HG02870 (cell line): ENCODE measurements around the gene MAPK6.
A peak's percentile ranks its signal among the peaks of the same experiment; 100 is the strongest.
"Not testable (repeated sequence)": the region's sequence is repeated elsewhere in the genome, so short reads cannot be mapped to it uniquely, and the experiment has no call there.

Source experiments
- ATAC-seq: cut with Tn5 transposase; IDR thresholded peaks from one replicate; pipeline ENCODE4 v1.9.1; 2021; ENCODE audit warnings: mild to moderate bottlenecking, moderate library complexity; ENCODE audit not compliant: unreplicated experiment

The MAPK6 gene

DNA sequence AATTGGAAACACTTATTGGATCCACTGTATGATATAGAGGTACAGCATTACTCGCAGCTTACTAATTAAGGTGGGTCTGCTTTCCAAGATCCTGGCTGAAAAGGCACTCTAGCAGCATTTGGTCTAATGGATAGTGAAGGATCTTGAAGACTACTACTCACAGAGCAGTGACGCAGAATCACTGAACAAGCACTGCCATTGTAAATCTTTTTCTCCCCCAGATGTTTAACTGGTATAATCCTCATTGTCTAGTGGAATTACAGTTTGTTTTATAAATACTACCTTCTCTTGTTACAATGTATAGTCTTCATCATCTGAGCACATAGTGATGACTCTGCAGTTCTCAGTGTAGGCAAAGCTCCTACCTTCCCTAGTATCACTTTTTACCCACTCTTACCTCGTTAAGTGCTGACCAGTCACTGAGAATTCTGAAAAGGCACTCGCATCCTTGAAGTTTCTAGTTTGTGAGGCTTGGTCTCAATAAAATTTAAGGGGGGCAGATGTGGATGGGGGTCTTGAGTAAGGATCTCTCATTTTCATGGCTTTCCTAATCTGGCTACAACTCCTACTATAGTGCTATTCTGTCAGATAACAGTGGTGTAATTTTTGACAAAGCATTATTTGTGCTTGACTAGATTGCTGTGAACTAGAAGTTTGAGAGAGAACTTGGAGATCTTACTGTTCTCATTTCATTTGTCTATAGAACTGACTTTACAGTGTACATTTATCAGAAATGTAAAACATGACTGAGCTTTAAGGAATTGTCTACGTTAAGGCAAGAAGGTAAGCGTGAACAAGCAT, 23.2 kb downstream of the MAPK6 start:
- ATAC-seq, result no peak

DNA sequence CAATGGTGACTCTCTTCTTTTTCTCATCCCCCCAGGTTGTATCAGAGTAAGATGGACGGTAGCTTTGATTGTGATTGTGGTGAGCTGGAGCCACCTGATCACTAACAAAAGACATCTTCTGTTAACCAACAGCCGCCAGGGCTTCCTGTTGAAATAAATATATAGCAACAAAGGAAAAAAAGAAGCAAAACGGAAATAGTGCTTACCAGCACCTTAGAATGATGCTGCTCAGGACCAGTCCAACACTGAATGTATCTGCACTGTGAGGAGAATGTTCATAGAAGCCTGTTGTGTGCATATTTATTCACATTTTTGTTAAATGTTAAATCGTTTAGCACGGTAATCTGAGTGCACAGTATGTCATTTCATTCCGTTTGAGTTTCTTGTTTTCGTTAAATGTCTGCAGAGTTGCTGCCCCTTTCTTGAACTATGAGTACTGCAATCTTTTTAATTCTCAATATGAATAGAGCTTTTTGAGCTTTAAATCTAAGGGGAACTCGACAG, 26.8 kb downstream of the MAPK6 start:
- ATAC-seq, result peak; percentile 37

DNA sequence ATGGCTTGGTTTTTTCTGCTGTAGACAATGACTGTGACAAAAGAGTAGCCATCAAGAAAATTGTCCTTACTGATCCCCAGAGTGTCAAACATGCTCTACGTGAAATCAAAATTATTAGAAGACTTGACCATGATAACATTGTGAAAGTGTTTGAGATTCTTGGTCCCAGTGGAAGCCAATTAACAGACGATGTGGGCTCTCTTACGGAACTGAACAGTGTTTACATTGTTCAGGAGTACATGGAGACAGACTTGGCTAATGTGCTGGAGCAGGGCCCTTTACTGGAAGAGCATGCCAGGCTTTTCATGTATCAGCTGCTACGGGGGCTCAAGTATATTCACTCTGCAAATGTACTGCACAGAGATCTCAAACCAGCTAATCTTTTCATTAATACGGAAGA, 27.5 kb downstream of the MAPK6 start:
- not testable (repeated sequence) for ATAC-seq

DNA sequence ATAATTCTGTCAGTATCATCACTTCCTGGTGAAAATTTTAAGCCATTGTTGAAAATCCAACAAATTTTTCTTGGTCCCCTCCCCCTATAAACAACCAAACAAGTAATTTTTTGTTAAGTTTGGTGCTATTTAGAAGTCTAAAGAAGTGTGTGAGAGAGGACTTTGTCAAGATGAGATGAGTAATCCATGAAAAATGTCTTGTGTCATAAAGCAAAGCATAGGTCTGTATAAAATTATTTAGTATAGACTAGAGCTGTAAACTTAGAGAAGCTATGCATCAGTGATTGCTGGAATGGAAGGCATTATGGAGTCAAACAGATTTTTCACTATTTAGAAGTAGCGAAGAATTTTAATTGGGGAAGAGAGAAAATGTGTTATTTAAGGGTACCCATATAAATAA, 31.4 kb downstream of the MAPK6 start:
- ATAC-seq, result no peak

DNA sequence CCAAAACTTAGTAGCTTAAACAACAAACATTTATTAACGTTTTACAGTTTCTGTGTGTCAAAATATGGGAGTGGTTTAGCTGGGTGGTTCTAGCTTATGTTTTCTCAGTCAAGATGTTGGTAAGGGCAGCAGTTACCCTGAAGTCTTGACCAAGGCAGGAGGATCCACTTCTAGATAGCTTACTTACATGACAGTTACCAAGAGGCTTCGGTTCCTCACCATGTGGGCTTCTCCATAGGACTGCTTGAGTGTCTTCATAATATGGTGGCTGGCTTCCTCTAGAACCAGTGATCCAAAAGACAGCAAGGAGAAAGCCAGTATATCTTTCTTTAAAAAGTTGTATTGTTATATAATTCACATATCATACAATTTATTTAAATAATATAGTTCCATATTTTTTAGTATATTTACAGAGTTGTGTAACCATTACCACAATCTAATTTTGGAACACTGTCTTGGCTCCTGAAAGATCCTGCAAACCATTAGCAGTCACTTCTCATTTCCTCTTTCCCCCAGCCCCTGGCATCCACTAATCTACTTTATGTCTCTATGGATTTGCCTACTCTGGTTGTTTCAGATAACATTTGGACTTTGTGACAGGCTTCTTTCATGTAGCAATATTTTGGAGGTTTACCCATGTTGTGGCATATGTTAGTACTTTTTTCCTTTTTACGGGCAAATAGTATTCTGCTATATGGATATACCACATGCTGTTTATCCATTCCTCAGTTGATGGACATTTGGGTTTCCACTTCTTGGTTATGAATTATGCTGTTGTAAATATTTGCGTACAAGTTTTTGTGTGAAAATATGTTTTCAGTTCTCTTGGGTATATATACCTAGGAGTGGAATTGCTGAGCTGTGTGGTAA, 33.3 kb downstream of the MAPK6 start:
- ATAC-seq, result no peak

DNA sequence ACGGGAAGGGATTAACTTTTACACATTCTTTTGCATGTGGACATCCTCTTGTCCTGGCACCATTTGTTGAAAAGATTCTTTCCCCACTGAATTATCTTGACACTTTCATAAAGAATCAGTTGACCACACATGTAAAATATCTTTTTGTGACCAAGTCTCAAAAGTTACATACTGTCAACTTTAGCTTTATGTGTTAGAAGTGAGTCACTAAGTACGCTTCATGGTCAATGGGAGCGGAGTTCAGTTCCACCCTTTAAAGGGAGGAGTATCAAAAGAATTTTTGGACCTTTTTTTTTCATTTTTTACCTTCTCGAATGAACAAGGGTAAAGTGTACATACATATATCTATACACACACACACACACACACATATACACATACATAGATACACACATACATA, 35.4 kb downstream of the MAPK6 start:
- no peak for ATAC-seq

DNA sequence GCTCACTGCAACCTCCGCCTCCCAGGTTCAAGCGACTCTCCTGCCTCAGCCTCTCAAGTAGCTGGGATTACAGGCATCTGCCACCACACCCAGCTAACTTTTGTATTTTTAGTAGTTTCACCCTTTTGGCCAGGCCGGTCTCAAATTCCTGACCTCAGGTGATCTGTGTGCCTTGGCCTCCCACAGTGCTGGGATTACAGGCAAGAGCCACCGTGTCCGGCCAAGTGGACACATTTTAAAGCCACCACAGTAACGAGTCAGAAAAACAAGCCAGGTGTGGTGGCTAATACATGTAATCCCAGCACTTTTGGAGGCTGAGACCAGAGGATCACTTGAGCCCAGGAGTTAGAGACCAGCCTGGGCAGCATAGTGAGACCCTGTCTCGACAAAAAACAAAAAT, 35.8 kb downstream of the MAPK6 start:
- ATAC-seq, result not testable (repeated sequence)

DNA sequence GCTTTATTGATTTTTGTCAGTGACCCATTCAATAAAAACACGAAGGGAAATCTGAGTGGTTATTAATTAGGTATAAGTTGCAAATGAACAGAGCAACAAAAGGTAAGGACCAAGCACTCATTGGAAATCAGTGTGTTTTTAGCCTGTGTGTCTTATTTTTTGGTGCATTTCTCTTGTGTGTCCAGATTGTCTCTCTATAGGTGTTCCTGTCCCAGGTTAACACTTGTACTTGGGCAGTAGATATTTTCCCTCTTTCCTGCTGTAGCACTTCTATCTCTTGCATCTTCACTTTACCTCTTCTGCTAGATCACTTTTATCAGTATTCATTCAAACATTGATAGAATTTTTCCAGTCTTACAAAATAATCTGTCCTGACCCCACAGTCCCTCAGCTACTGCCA, 37.0 kb downstream of the MAPK6 start:
- ATAC-seq, result no peak

DNA sequence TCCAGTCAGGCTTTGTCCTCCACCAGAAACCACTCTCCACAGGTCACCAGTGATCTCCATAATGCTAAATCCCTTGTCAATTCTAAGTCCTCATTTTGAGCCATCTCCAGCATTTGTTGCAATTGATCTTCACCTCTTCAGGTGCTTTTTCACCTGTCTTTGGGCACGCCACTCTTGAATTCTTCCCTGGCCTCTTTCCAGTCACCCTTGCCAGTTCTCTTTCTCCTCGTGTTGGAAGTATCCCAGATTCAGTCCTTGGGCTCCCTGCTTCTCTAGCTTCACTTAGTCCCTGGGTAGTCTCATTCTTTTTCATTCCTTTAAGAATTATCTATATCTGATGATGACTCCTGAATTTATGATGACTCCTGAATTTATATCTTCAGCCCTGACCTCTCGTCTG, 37.5 kb downstream of the MAPK6 start:
- ATAC-seq, result no peak

DNA sequence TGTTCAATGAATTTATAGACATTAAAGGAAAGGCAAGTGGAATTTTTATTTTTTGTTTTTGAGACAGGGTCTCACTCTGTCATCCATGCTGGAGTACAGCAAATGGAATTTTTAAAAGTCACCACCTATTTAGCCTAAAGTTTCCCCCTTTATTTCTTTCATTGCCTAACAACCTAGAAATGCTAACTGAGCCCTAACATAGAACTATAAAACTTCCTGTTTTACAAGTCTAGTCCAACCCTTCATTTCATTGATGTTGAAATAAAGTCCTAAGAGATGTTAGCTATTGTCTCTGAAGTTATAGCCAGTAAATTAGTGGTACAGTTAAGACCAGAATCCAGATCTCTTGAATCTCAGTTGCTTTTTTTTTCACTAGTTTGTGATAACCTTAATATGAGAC, 39.0 kb downstream of the MAPK6 start:
- no peak for ATAC-seq

DNA sequence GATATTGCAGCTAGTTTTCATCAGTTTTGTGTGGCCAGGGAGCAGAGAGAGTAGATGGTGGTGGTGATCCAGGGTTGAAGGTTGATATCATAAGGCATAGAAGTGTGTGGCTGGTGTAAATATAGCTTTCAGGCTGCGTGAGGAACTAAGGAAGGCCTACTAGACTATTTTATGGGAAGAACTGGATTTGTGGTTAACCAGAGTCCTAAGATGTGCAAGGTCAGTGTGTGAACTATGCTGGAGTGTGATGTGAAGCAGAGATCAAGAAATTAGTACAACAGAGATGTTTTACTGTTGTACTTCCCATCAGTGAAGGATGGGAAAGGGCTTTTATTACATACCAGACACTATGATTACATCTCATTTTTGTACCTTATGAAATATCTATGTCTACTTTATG, 41.5 kb downstream of the MAPK6 start:
- ATAC-seq, result no peak

DNA sequence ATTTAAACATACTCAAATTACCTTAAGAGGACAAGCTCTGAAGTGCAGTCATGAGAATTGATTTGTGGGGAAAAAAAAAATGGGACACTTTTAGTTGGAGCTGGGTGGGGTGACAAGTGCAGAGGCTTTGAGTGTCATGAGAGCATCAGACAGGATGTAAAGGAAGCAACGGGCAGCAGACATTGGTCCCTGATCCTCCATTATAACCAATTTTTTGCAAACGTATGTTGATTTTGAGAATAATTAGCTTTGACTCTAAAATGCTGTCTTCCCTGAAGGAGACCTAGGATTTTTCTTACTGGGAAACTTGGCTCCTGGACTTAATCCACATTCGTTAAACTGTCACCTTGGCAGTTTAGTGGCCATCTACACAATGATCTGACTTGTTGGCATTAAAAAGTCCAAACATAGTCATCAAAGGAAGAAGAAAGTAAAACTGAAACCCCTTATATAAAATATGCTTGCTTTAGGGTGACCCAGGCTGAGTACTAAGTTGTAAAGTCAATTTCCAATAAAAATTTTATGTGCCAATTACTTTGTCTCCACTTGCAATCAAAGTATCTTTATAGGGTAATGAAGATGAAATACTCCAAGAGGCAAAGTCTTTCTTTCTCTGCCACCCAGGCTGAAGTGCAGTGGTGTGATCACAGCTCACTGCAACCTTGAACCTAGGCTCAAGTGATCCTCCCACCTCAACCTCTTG, 48.0 kb downstream of the MAPK6 start:
- no peak for ATAC-seq

DNA sequence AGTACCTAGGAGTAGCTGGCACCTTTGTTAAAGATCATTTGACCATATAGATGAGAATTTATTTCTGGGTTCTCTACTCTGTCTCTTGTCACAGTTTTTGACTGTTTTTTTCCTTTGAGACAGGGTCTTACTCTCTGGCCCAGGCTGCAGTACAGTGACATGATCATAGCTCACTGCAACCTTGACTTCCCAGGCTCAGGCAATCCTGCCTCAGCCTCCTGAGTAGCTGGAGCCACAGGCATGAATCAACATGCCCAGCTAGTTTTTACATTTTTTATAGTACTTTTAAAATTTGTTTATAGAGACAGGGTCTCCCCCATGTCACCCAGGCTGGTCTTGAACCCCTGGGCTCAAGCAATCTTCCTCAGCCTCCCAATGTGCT, 48.5 kb downstream of the MAPK6 start:
- ATAC-seq, result no peak

DNA sequence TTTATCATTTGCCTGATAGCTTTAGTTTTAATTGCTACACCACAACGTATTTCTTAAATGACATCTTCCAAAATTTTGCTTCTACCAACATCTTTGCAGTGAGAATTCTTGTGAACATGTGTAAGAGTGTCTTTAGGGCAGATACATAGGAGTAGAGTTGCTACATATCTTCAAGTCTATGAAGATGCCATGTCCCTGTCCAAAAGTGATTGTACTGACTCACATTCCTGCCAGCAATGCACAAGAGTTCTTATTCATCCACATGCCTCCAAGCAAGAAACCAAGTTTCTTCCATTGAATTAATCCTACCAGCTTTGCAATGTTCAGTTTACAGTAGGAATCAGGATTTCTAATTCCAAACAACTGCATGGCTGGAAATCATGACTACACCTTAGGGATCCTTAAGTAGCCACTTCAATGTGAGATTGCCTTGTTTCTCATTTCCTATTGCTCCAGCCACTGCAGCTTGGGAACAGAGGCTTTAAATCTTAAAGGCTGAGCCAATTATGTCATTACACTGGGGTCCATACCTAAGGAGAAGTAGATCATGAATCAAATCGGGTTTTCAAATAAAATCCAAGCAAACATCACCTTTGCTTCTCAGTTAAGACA, 49.1 kb downstream of the MAPK6 start:
- no peak for ATAC-seq

DNA sequence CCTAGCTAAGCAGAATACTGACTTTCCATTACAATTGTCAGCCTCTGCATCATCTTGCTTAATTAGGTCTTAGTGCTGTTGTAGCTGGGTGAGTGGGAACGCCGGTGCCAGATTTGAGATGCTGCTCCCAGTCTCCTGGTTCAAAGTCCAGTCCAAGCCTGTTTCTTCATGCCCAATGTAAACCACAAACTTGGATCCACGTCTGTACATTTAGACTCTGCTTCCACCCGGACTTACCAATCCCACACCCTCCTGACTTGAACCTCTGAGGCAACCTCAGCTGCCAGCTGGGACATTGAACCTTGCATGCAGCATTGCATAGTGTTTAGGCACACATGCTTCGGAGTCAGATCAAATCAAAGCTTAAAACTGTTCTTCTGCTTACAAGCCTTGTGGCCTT, 50.5 kb downstream of the MAPK6 start:
- no peak for ATAC-seq

DNA sequence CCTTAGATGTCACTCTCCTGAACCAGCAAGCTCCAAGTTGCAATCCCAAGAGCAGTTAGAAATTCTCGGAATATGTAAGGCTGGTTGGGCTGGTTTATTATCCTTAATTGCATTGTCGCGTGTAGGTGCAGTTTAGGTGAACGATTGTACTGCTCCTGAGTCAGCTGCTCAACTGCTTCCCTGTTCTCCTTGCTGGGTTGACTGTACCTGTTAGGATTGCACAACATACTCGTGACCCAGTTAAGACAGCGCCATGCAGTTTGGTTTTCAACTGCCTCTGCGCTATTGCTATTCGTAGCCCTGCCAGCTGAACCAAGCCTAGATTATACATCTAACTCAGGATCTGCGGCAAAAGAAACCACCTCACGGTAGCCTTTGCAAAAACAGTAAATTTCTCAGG, 52.6 kb downstream of the MAPK6 start:
- no peak for ATAC-seq

DNA sequence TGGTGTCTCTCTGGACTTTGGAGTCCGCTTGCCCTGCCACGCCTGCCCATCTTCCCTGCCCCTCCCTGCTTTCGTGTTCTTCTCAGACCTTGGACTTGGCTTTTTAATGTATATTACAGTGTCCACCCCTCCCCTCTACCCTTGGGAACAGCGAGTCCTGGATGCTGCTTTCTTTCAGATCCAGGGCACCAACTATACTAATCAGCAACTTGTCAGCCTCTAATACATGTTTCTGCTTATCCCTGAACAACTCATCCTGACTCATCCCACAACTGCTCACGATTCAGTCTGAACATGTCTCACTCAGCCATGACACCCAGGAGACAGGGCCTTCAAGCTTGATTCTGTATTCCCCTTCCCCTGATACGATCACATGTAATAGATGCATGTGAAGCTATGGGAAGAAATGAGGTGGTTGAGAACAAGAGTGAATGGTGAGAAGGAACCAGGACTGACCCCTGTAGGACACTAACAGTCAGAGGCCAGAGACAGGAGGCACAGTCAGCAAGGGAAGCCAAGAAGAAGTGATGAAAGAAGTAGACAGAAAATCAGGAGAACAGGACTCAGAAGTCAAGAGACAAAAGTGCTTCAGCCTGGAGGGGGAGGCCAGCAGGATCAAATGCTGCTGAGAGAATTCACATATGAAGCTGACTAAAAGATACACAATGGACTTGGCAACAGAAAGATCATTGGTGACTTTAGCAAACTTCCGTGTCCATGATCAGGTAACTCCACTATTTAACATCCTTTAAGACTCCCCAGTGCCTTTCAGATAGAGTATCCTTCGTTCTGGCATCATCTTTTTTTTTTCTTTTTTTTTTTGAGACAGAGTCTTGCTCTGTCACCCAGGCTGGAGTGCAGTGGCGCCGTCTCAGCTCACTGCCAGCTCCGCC, 58.1 kb downstream of the MAPK6 start:
- ATAC-seq, result peak; percentile 81

DNA sequence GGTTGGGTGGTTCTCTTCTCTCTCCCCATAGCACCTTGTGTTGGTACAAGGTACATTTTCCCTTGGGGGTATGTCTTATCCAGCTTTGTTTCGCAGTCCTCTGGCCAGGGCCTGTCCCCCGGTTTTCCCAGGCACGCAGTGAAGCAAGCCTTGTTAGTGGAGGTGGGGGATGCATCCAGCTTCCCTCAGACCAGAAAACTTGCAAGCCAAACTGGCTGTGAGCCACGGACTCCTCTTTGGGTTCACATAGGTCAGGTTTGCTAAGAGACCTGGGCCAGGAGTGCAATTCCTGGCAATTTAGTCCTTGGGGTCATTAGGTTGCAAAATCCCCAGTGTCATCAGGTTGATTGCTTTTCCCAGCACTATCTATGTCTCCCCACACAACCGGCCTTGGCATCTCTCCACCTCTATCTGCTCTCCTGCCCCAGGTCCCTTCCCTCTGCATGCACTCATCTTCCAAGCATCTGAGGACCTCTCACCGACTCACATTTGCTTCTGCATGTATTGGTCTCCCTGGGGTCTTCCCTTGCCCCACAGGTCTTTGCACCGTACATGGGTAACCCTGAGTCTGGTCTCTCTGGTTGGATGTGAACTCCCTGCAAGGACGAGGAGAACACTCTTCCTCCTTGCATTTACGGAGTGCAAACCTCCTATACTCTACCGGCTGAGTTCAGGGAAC, 59.3 kb downstream of the MAPK6 start:
- ATAC-seq, result no peak

DNA sequence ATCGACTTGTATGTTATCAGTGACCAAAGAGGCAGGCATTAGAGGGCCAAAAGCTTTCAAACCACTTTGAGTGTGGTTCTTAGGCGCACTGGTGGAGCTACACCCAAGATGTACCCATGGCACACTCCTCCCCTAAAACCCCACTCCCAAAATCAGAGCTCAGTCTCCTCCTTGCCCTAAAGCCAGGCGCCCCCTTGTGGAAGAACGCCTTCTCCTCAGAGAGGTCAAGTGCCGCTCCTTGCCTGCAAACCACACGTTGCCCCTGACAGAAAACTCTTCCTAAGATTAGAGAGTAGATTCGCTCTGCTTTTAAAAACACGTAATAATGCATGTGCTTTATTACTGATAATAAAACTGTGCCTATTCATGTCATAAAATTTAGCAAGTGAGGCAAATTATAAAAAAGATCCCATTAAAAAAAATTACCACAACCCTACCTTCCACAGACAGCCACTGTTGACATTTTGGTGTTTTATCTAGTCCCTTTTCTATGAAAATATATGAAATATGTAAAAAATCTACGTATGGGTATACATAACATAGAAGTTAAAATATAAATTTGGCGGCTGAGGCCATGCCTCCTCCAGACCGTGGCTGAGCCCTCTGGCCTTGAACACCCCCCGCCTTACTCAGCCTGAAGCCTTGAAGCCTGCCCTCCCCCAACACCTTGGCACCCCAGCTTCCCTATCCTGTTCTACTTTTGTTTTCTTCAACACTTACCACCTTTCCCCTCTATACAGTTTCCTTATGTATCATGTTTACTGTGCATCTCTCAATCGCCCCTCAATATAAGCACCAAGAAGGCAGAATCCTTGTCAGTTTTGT, 60.1 kb downstream of the MAPK6 start:
- ATAC-seq, result no peak
